Prostate gland (tissue), 2 donors: ENCODE data around the gene CTTNBP2NL.

Experiments
- POLR2A ChIP-seq: fragments of 450-650 bp; IDR thresholded peaks from one replicate; pipeline ENCODE4 v1.6.1; 2016; ENCODE audit warnings: antibody characterized with exemption, mild to moderate bottlenecking
- TF ChIP-seq, protein P1 (sequence below), 4 experiments: fragments of 200-600 bp in 2 of 4; fragments of 450-650 bp in 2 of 4; sonication (generic) in 2 of 4; IDR thresholded peaks; 1 replicate in 3 of 4; 2 replicates in 1 of 4; pipeline ENCODE4 v1.5.1; 2016 to 2019; ENCODE audit warnings: antibody characterized with exemption in 4 of 4, mild to moderate bottlenecking in 2 of 4, moderate library complexity in 2 of 4

DNA sequence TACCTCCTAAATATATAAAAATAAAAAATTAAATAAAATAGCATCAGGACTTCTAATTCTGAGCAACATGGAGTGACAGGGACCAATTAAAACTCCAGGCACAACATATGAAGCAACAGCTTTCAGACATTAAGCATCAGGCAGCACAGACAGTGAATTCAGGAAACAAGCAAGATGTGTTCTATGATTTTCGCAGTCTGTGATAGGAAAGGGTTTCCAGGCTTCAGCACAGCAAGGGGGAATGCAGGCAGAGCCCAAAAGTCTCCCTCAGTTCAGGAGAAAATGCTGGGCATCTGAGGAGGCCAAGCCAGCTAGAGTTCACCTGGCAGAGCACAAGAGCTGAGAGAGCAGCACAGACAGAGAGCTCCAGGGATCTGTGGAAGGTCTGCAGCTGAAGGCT lies 22.2 kb upstream of the CTTNBP2NL start:
- TF ChIP-seq, protein P1, sequence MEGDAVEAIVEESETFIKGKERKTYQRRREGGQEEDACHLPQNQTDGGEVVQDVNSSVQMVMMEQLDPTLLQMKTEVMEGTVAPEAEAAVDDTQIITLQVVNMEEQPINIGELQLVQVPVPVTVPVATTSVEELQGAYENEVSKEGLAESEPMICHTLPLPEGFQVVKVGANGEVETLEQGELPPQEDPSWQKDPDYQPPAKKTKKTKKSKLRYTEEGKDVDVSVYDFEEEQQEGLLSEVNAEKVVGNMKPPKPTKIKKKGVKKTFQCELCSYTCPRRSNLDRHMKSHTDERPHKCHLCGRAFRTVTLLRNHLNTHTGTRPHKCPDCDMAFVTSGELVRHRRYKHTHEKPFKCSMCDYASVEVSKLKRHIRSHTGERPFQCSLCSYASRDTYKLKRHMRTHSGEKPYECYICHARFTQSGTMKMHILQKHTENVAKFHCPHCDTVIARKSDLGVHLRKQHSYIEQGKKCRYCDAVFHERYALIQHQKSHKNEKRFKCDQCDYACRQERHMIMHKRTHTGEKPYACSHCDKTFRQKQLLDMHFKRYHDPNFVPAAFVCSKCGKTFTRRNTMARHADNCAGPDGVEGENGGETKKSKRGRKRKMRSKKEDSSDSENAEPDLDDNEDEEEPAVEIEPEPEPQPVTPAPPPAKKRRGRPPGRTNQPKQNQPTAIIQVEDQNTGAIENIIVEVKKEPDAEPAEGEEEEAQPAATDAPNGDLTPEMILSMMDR (IDR thresholded peaks at IDR 0.05): no peak
- TF ChIP-seq POLR2A: no peak
